HepG2 (cell line): Measurements from ENCODE around the gene MAB21L4. TPM values are rescaled to one million over a fixed set of nuclear protein-coding genes. Genes with fewer than 3 reads are reported as not detected.
A peak's percentile ranks its signal among the peaks of the same experiment; 100 is the strongest.

Source experiments
- ARNTL ChIP-seq: sonication (generic); formaldehyde crosslinking; IDR thresholded peaks from 2 replicates; pipeline ENCODE4 v1.4.0; 2020; ENCODE audit warnings: mild to moderate bottlenecking, missing genetic modification reagents
- EHMT2 ChIP-seq: fragments of 200-600 bp; sonication (generic); IDR thresholded peaks from 2 replicates; pipeline ENCODE4 v1.7.0; 2017; ENCODE audit warnings: antibody characterized with exemption, low read depth, low read length, borderline replicate concordance
- MAFG ChIP-seq: sonication (generic); formaldehyde crosslinking; IDR thresholded peaks from 2 replicates; pipeline ENCODE4 v1.5.1; 2020; ENCODE audit warnings: mild to moderate bottlenecking, missing genetic modification reagents
- MYC ChIP-seq: sonication (generic); formaldehyde crosslinking; IDR thresholded peaks from 2 replicates; pipeline ENCODE4 v1.9.0; 2021; ENCODE audit warnings: missing genetic modification reagents, borderline replicate concordance
- NR3C1 ChIP-seq: sonication (generic); formaldehyde crosslinking; IDR thresholded peaks from 2 replicates; pipeline ENCODE4 v1.4.0; 2020; ENCODE audit warnings: missing genetic modification reagents
- PAWR ChIP-seq: sonication (generic); formaldehyde crosslinking; IDR thresholded peaks from 2 replicates; pipeline ENCODE4 v1.4.0; 2020; ENCODE audit warnings: missing genetic modification reagents, mild to moderate bottlenecking, borderline replicate concordance
- REPIN1 ChIP-seq: sonication (generic); formaldehyde crosslinking; IDR thresholded peaks from 2 replicates; pipeline ENCODE4 v1.8.0; 2022; ENCODE audit warnings: missing genetic modification reagents, low read depth, mild to moderate bottlenecking, borderline replicate concordance
- SMAD9 ChIP-seq: sonication (generic); formaldehyde crosslinking; IDR thresholded peaks from 2 replicates; pipeline ENCODE4 v1.5.1; 2020; ENCODE audit warnings: mild to moderate bottlenecking, missing genetic modification reagents
- SYNCRIP ChIP-seq: fragments of 200-400 bp; formaldehyde crosslinking; IDR thresholded peaks from 2 replicates; pipeline ENCODE4 v1.6.1; 2018; ENCODE audit warnings: mild to moderate bottlenecking, low read depth, low read length; ENCODE audit not compliant: insufficient read depth
- TOPORS ChIP-seq: sonication (generic); formaldehyde crosslinking; IDR thresholded peaks from 2 replicates; pipeline ENCODE4 v1.8.0; 2023; ENCODE audit warnings: mild to moderate bottlenecking, missing genetic modification reagents
- TP53 ChIP-seq: sonication (generic); formaldehyde crosslinking; conservative IDR thresholded peaks from 2 replicates; pipeline ENCODE4 v1.4.0; 2020; ENCODE audit warnings: missing genetic modification reagents
- ZBTB14 ChIP-seq: sonication (generic); formaldehyde crosslinking; IDR thresholded peaks from 2 replicates; pipeline ENCODE4 v1.4.0; 2020; ENCODE audit warnings: missing genetic modification reagents
- ZBTB26 ChIP-seq: IDR thresholded peaks from 2 replicates; pipeline ENCODE4 v1.6.1; 2016; ENCODE audit warnings: missing compliant biosample characterization, missing genetic modification reagents, borderline replicate concordance
- ZNF713 ChIP-seq: sonication (generic); formaldehyde crosslinking; IDR thresholded peaks from 2 replicates; pipeline ENCODE4 v1.4.0; 2020; ENCODE audit warnings: mild to moderate bottlenecking, missing genetic modification reagents
- polyA plus RNA-seq, 8 experiments: library from polyadenylated mRNA; depleted of rRNA in 3 of 8; stranded (reverse) in 7 of 8; unstranded in 1 of 8; fragments of >200 nt; fragmentation: Illumina TruSeq in 4 of 8; extraction: Trizol in 4 of 8; gene quantifications; 2 replicates each; pipeline versions ENCODE4 v1.2.1 to v1.2.3, GENCODE V29; 2011 to 2016; ENCODE audit warnings: low read depth in 4 of 8, missing spikeins in 1 of 8, mixed read lengths in 1 of 8; ENCODE audit not compliant: insufficient read depth in 1 of 8
- total RNA-seq, 5 experiments: library from RNA; depleted of rRNA; stranded (reverse); fragments of >200 nt; fragmentation: Illumina TruSeq; extraction: Trizol; gene quantifications; 2 replicates each; pipeline ENCODE4 v1.2.3, GENCODE V29; 2016; ENCODE audit warnings: low read depth in 1 of 5
- TF ChIP-seq, protein P1 (sequence below): sonication (generic); formaldehyde crosslinking; IDR thresholded peaks from 2 replicates; pipeline ENCODE4 v1.4.0; 2020; ENCODE audit warnings: mild to moderate bottlenecking, missing genetic modification reagents, borderline replicate concordance
- TF ChIP-seq, protein P2 (sequence below): sonication (generic); formaldehyde crosslinking; IDR thresholded peaks from 2 replicates; pipeline ENCODE4 v1.4.0; 2020; ENCODE audit warnings: missing genetic modification reagents, borderline replicate concordance
- TF ChIP-seq, protein P3 (sequence below): sonication (generic); formaldehyde crosslinking; IDR thresholded peaks from 2 replicates; pipeline ENCODE4 v1.5.0; 2020; ENCODE audit warnings: mild to moderate bottlenecking, low read depth, missing genetic modification reagents, borderline replicate concordance

MAB21L4 gene
- total and polyA plus RNA-seq, 2 of the 13 experiments (the other 11 are each of a cell fraction or from before 2014, with no cell fraction given) = 3.0 to 14.0 TPM

DNA sequence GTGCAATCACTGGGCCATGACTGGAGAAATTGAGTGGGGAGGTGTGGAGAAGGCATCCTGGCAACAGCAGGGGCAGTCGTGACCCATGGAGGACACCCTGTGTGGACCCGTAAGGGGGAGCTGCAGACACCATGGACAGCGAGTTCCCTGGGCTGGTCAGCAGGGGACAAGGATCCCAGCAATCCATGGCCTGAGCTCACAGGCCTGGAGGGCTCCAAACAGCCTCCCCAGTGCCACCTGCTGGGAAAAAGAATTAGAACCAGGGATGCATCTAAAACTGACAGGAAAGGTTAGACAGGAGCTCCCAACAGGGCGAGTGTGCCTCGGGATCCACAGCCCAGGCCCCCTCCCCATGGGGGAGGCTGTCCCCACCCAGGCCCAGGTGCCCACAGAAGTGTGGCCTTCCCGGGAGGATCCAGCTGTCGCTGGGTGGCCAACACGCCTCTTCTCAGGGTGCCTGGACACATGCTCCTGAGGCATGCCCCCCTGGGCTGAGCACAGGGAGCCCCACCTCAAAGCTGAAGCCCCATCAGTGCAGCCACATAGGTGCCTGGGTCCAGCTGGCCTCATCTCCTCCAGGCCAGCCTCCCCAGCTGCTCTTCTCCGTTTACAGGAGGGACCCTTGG, 55.4 kb downstream of the MAB21L4 start (continued):
- TF ChIP-seq, protein P1, sequence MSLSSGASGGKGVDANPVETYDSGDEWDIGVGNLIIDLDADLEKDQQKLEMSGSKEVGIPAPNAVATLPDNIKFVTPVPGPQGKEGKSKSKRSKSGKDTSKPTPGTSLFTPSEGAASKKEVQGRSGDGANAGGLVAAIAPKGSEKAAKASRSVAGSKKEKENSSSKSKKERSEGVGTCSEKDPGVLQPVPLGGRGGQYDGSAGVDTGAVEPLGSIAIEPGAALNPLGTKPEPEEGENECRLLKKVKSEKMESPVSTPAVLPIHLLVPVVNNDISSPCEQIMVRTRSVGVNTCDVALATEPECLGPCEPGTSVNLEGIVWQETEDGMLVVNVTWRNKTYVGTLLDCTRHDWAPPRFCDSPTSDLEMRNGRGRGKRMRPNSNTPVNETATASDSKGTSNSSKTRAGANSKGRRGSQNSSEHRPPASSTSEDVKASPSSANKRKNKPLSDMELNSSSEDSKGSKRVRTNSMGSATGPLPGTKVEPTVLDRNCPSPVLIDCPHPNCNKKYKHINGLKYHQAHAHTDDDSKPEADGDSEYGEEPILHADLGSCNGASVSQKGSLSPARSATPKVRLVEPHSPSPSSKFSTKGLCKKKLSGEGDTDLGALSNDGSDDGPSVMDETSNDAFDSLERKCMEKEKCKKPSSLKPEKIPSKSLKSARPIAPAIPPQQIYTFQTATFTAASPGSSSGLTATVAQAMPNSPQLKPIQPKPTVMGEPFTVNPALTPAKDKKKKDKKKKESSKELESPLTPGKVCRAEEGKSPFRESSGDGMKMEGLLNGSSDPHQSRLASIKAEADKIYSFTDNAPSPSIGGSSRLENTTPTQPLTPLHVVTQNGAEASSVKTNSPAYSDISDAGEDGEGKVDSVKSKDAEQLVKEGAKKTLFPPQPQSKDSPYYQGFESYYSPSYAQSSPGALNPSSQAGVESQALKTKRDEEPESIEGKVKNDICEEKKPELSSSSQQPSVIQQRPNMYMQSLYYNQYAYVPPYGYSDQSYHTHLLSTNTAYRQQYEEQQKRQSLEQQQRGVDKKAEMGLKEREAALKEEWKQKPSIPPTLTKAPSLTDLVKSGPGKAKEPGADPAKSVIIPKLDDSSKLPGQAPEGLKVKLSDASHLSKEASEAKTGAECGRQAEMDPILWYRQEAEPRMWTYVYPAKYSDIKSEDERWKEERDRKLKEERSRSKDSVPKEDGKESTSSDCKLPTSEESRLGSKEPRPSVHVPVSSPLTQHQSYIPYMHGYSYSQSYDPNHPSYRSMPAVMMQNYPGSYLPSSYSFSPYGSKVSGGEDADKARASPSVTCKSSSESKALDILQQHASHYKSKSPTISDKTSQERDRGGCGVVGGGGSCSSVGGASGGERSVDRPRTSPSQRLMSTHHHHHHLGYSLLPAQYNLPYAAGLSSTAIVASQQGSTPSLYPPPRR = no peak
- no peak for TF ChIP-seq ARNTL (CRISPR knock-in tag)
- no peak for TF ChIP-seq MAFG
- 0 out of 2 replicates have a peak, but pooled peaks have one; percentile 34 for TF ChIP-seq EHMT2
- peak; percentile 44; the same call in 1 of the 2 replicates for TF ChIP-seq TOPORS (CRISPR knock-in tag)
- TF ChIP-seq SYNCRIP = no peak
- TF ChIP-seq REPIN1 = peak; percentile 86
- TF ChIP-seq, protein P2, sequence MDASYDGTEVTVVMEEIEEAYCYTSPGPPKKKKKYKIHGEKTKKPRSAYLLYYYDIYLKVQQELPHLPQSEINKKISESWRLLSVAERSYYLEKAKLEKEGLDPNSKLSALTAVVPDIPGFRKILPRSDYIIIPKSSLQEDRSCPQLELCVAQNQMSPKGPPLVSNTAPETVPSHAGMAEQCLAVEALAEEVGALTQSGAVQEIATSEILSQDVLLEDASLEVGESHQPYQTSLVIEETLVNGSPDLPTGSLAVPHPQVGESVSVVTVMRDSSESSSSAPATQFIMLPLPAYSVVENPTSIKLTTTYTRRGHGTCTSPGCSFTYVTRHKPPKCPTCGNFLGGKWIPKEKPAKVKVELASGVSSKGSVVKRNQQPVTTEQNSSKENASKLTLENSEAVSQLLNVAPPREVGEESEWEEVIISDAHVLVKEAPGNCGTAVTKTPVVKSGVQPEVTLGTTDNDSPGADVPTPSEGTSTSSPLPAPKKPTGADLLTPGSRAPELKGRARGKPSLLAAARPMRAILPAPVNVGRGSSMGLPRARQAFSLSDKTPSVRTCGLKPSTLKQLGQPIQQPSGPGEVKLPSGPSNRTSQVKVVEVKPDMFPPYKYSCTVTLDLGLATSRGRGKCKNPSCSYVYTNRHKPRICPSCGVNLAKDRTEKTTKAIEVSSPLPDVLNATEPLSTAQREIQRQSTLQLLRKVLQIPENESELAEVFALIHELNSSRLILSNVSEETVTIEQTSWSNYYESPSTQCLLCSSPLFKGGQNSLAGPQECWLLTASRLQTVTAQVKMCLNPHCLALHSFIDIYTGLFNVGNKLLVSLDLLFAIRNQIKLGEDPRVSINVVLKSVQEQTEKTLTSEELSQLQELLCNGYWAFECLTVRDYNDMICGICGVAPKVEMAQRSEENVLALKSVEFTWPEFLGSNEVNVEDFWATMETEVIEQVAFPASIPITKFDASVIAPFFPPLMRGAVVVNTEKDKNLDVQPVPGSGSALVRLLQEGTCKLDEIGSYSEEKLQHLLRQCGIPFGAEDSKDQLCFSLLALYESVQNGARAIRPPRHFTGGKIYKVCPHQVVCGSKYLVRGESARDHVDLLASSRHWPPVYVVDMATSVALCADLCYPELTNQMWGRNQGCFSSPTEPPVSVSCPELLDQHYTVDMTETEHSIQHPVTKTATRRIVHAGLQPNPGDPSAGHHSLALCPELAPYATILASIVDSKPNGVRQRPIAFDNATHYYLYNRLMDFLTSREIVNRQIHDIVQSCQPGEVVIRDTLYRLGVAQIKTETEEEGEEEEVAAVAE (CRISPR knock-in tag) = no peak
- TF ChIP-seq ZNF713 (CRISPR knock-in tag) = no peak
- TF ChIP-seq NR3C1 (CRISPR knock-in tag) = no peak
- no peak for TF ChIP-seq ZBTB14
- TF ChIP-seq SMAD9 (CRISPR knock-in tag) = no peak
- TF ChIP-seq TP53 = no peak
- TF ChIP-seq, protein P3, sequence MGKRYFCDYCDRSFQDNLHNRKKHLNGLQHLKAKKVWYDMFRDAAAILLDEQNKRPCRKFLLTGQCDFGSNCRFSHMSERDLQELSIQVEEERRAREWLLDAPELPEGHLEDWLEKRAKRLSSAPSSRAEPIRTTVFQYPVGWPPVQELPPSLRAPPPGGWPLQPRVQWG (CRISPR knock-in tag) = no peak
- no peak for TF ChIP-seq ZBTB26 (CRISPR knock-in tag)
- no peak for TF ChIP-seq PAWR (CRISPR knock-in tag)
- peak; percentile 42; the same call in 1 of the 2 replicates for TF ChIP-seq MYC (CRISPR knock-in tag)
